Measurements from ENCODE around the gene SMAD9. TPM values are rescaled to one million over a fixed set of nuclear protein-coding genes. Genes with fewer than 3 reads are reported as not detected.

SMAD9 gene
- total and polyA plus RNA-seq, 5 donors from 2014 or later = 0.06 to 0.15 (median 0.08) TPM; not detected in 2

- Mint-ChIP-seq H3K4me3 (no peak overlapping the region), H3K27me3 (no peaks in the 10 kb centered on the region), H3K9me3 (no peaks in the 10 kb centered on the region), H3K27ac (peak overlapping the region in 2 of 3 donors; percentile 9 to 71), H3K36me3 (peaks cover 12% of the 10 kb centered on the region), H3K4me1 (peaks cover 0 to 16% (median 0%) of the 10 kb centered on the region in 4 donors)
- Histone ChIP-seq H3K36me3 (ENCODE audit: control insufficient read depth, insufficient read depth, low read length) (no peaks in the 10 kb centered on the region), H3K27me3 (ENCODE audit: control insufficient read depth, insufficient read depth, low read length) (no peaks in the 10 kb centered on the region), H3K9me3 (ENCODE audit: control insufficient read depth in 2 of 2, low read length in 2 of 2) (no peaks in the 10 kb centered on the region), H3K4me1 (ENCODE audit: control insufficient read depth, insufficient read depth, low read length, poor library complexity, severe bottlenecking) (no peaks in the 10 kb centered on the region), H3K4me3 (ENCODE audit: low read depth, low read length) (no peak overlapping the region), H3K27ac (ENCODE audit: insufficient read depth, low read length, poor library complexity, severe bottlenecking) (no peak overlapping the region)
- ATAC-seq (ENCODE audit: low read depth in 2 of 2) (no peak), DNase-seq (no peak)
Measured at GRCh38 chr13:36841391-36841790, 78.6 kb downstream of the SMAD9 start.

GRCh38 chr13:36840718-36841250 lies 79.3 kb downstream of the SMAD9 start:
- no peak for ATAC-seq (ENCODE audit: low read depth in 2 of 2)

GRCh38 chr13:36839981-36840380 lies 80.1 kb downstream of the SMAD9 start:
- Mint-ChIP-seq H3K4me3 (no peak overlapping the region), H3K27ac (no peak overlapping the region), H3K27me3 (no peaks in the 10 kb centered on the region)

More at GRCh38 chr13:36840718-36841250, 79.3 kb downstream of the SMAD9 start:
- Histone ChIP-seq H3K4me3 (ENCODE audit: low read depth, low read length) (no peak overlapping the region), H3K4me1 (ENCODE audit: control insufficient read depth, insufficient read depth, low read length, poor library complexity, severe bottlenecking) (no peaks in the 10 kb centered on the region), H3K27ac (ENCODE audit: insufficient read depth, low read length, poor library complexity, severe bottlenecking) (no peak overlapping the region), H3K27me3 (ENCODE audit: control insufficient read depth, insufficient read depth, low read length) (no peaks in the 10 kb centered on the region), H3K9me3 (ENCODE audit: control insufficient read depth in 2 of 2, low read length in 2 of 2) (no peaks in the 10 kb centered on the region), H3K36me3 (ENCODE audit: control insufficient read depth, insufficient read depth, low read length) (no peaks in the 10 kb centered on the region)
- H3K36me3 Mint-ChIP-seq = peaks cover 12% of the 10 kb centered on the region
- peak overlapping the region in 1 of 3 donors; percentile 71 for H3K27ac Mint-ChIP-seq
- H3K27me3 Mint-ChIP-seq = no peaks in the 10 kb centered on the region
- DNase-seq = no peak
- H3K4me3 Mint-ChIP-seq = no peak overlapping the region
- H3K4me1 Mint-ChIP-seq = peaks cover 0 to 16% (median 0%) of the 10 kb centered on the region in 4 donors
- no peaks in the 10 kb centered on the region for H3K9me3 Mint-ChIP-seq

GRCh38 chr13:36839281-36839680 lies 80.8 kb downstream of the SMAD9 start:
- H3K4me1 ChIP-seq (ENCODE audit: control insufficient read depth, insufficient read depth, low read length, poor library complexity, severe bottlenecking) = no peaks in the 10 kb centered on the region
- H3K4me3 ChIP-seq (ENCODE audit: low read depth, low read length) = no peak overlapping the region
- H3K27me3 Mint-ChIP-seq = no peaks in the 10 kb centered on the region
- no peaks in the 10 kb centered on the region for H3K9me3 ChIP-seq (ENCODE audit: control insufficient read depth in 2 of 2, low read length in 2 of 2)
- H3K4me1 Mint-ChIP-seq = peaks cover 0 to 12% (median 2%) of the 10 kb centered on the region in 4 donors
- no peaks in the 10 kb centered on the region for H3K27me3 ChIP-seq (ENCODE audit: control insufficient read depth, insufficient read depth, low read length)
- no peak for DNase-seq
- H3K36me3 Mint-ChIP-seq = peaks cover 12% of the 10 kb centered on the region
- no peak overlapping the region for H3K4me3 Mint-ChIP-seq
- no peak overlapping the region for H3K27ac ChIP-seq (ENCODE audit: insufficient read depth, low read length, poor library complexity, severe bottlenecking)
- no peak overlapping the region for H3K27ac Mint-ChIP-seq
- no peaks in the 10 kb centered on the region for H3K36me3 ChIP-seq (ENCODE audit: control insufficient read depth, insufficient read depth, low read length)
- no peaks in the 10 kb centered on the region for H3K9me3 Mint-ChIP-seq
- no peak for ATAC-seq (ENCODE audit: low read depth in 2 of 2)

More at GRCh38 chr13:36839981-36840380, 80.1 kb downstream of the SMAD9 start:
- H3K4me1 ChIP-seq (ENCODE audit: control insufficient read depth, insufficient read depth, low read length, poor library complexity, severe bottlenecking) = no peaks in the 10 kb centered on the region
- Mint-ChIP-seq H3K9me3 (no peaks in the 10 kb centered on the region), H3K4me1 (peaks cover 0 to 12% (median 1%) of the 10 kb centered on the region in 4 donors), H3K36me3 (peaks cover 12% of the 10 kb centered on the region)
- H3K9me3 ChIP-seq (ENCODE audit: control insufficient read depth in 2 of 2, low read length in 2 of 2) = no peaks in the 10 kb centered on the region
- no peak for DNase-seq
- H3K36me3 ChIP-seq (ENCODE audit: control insufficient read depth, insufficient read depth, low read length) = no peaks in the 10 kb centered on the region
- no peaks in the 10 kb centered on the region for H3K27me3 ChIP-seq (ENCODE audit: control insufficient read depth, insufficient read depth, low read length)
- no peak overlapping the region for H3K27ac ChIP-seq (ENCODE audit: insufficient read depth, low read length, poor library complexity, severe bottlenecking)
- no peak for ATAC-seq (ENCODE audit: low read depth in 2 of 2)
- no peak overlapping the region for H3K4me3 ChIP-seq (ENCODE audit: low read depth, low read length)

- Mint-ChIP-seq H3K4me1 (peaks cover 0 to 12% (median 3%) of the 10 kb centered on the region in 4 donors), H3K36me3 (peaks cover 12% of the 10 kb centered on the region), H3K4me3 (no peak overlapping the region), H3K27me3 (no peaks in the 10 kb centered on the region), H3K9me3 (no peaks in the 10 kb centered on the region), H3K27ac (peak overlapping the region; percentile 20 to 64 (median 32))
- H3K27me3 ChIP-seq (ENCODE audit: control insufficient read depth, insufficient read depth, low read length) = no peaks in the 10 kb centered on the region
- DNase-seq (no peak), ATAC-seq (ENCODE audit: low read depth in 2 of 2) (no peak)
- H3K27ac ChIP-seq (ENCODE audit: insufficient read depth, low read length, poor library complexity, severe bottlenecking) = no peak overlapping the region
- no peaks in the 10 kb centered on the region for H3K36me3 ChIP-seq (ENCODE audit: control insufficient read depth, insufficient read depth, low read length)
- H3K4me1 ChIP-seq (ENCODE audit: control insufficient read depth, insufficient read depth, low read length, poor library complexity, severe bottlenecking) = no peaks in the 10 kb centered on the region
- H3K4me3 ChIP-seq (ENCODE audit: low read depth, low read length) = no peak overlapping the region
- H3K9me3 ChIP-seq (ENCODE audit: control insufficient read depth in 2 of 2, low read length in 2 of 2) = no peaks in the 10 kb centered on the region
Measured at GRCh38 chr13:36837354-36838092, 82.5 kb downstream of the SMAD9 start.

- ATAC-seq (ENCODE audit: low read depth in 2 of 2) (no peak), DNase-seq (no peak)
- Histone ChIP-seq H3K27me3 (ENCODE audit: control insufficient read depth, insufficient read depth, low read length) (no peaks in the 10 kb centered on the region), H3K27ac (ENCODE audit: insufficient read depth, low read length, poor library complexity, severe bottlenecking) (no peak overlapping the region), H3K9me3 (ENCODE audit: control insufficient read depth in 2 of 2, low read length in 2 of 2) (no peaks in the 10 kb centered on the region), H3K4me3 (ENCODE audit: low read depth, low read length) (no peak overlapping the region), H3K36me3 (ENCODE audit: control insufficient read depth, insufficient read depth, low read length) (peaks cover 4% of the 10 kb centered on the region), H3K4me1 (ENCODE audit: control insufficient read depth, insufficient read depth, low read length, poor library complexity, severe bottlenecking) (no peaks in the 10 kb centered on the region)
- Mint-ChIP-seq H3K9me3 (no peaks in the 10 kb centered on the region), H3K4me1 (peaks cover 0 to 10% (median 3%) of the 10 kb centered on the region in 4 donors), H3K27me3 (no peaks in the 10 kb centered on the region), H3K4me3 (no peak overlapping the region), H3K27ac (peak overlapping the region in 1 of 3 donors; percentile 11), H3K36me3 (peaks cover 9% of the 10 kb centered on the region)
Measured at GRCh38 chr13:36834299-36834698, 85.7 kb downstream of the SMAD9 start.

GRCh38 chr13:36831291-36831690 lies 88.7 kb downstream of the SMAD9 start:
- no peaks in the 10 kb centered on the region for H3K27me3 Mint-ChIP-seq
- H3K27me3 ChIP-seq (ENCODE audit: control insufficient read depth, insufficient read depth, low read length) = no peaks in the 10 kb centered on the region
- peaks cover 25% of the 10 kb centered on the region for H3K36me3 ChIP-seq (ENCODE audit: control insufficient read depth, insufficient read depth, low read length)
- no peak overlapping the region for H3K4me3 ChIP-seq (ENCODE audit: low read depth, low read length)
- no peak for ATAC-seq (ENCODE audit: low read depth in 2 of 2)
- H3K4me3 Mint-ChIP-seq = no peak overlapping the region
- no peak overlapping the region for H3K27ac ChIP-seq (ENCODE audit: insufficient read depth, low read length, poor library complexity, severe bottlenecking)
- peaks cover 0 to 5% (median 3%) of the 10 kb centered on the region in 4 donors for H3K4me1 Mint-ChIP-seq
- DNase-seq = no peak
- peaks cover 12% of the 10 kb centered on the region for H3K36me3 Mint-ChIP-seq
- H3K27ac Mint-ChIP-seq = no peak overlapping the region
- H3K9me3 ChIP-seq (ENCODE audit: control insufficient read depth in 2 of 2, low read length in 2 of 2) = no peaks in the 10 kb centered on the region
- no peaks in the 10 kb centered on the region for H3K9me3 Mint-ChIP-seq
- no peaks in the 10 kb centered on the region for H3K4me1 ChIP-seq (ENCODE audit: control insufficient read depth, insufficient read depth, low read length, poor library complexity, severe bottlenecking)

All from CD4-positive, CD25-positive, alpha-beta regulatory T cell (primary cell).